Measurements from ENCODE around the gene TBX20. TPM values are rescaled to one million over a fixed set of nuclear protein-coding genes. Genes with fewer than 3 reads are reported as not detected.

The TBX20 gene
- total RNA-seq, 1 experiment from 2014 or later: not detected

GRCh38 chr7:35255443-35256255 lies 1.7 kb upstream of the TBX20 start:
- WGBS (ENCODE audit: extremely low coverage, insufficient read length, low lambda C conversion rate): no CpG with 5 or more reads among the region's 19 CpGs
- H2BK12ac ChIP-seq (ENCODE audit: insufficient read length, low read depth, low read length): no peak overlapping the region
- Mint-ChIP-seq H3K27ac (no peak overlapping the region), H3K9me3 (peaks cover 0 to 3% of the 10 kb centered on the region in 2 experiments; a peak in 1 of 5 replicates), H3K27me3 (ENCODE audit: low read depth) (peaks cover 99% of the 10 kb centered on the region), H3K4me3 (peak overlapping the region in 1 of 2 experiments; percentile 67; a peak in 2 of 5 replicates), H3K36me3 (ENCODE audit: insufficient read depth in 1 of 3, low read depth in 3 of 3) (no peaks in the 10 kb centered on the region), H3K4me1 (peaks cover 35 to 58% of the 10 kb centered on the region in 2 experiments)
- no peak for TF ChIP-seq CTCF (conservative IDR thresholded peaks at IDR 0.05)
- no peak overlapping the region for H2BK5ac ChIP-seq (ENCODE audit: insufficient read length, low read length)
- no peak overlapping the region for H3K18ac ChIP-seq (ENCODE audit: insufficient read length, low read depth, low read length)
- H3K27me3 ChIP-seq (ENCODE audit: insufficient read depth, low read length): peaks cover 97% of the 10 kb centered on the region
- no peak overlapping the region for H3K4me2 ChIP-seq (ENCODE audit: insufficient read depth, insufficient read length, low read length)
- no peak overlapping the region for H3K14ac ChIP-seq (ENCODE audit: insufficient read depth, low read length)
- no peak overlapping the region for H2BK20ac ChIP-seq (ENCODE audit: low read depth, low read length, poor library complexity, severe bottlenecking)
- H4K91ac ChIP-seq (ENCODE audit: insufficient read length, low read depth, low read length): no peak overlapping the region
- DNase-seq: peak; percentile 41
- H3K9me3 ChIP-seq (ENCODE audit: control insufficient read depth, low read depth, low read length): no peaks in the 10 kb centered on the region
- no peak overlapping the region for H2BK120ac ChIP-seq (ENCODE audit: low read depth, low read length, poor library complexity, severe bottlenecking)
- H4K20me1 ChIP-seq (ENCODE audit: control insufficient read depth, insufficient read depth, insufficient read length): no peaks in the 10 kb centered on the region
- H2BK15ac ChIP-seq (ENCODE audit: low read depth, low read length): no peak overlapping the region
- H2AK5ac ChIP-seq (ENCODE audit: insufficient read length, low read length): no peak overlapping the region
- no peak overlapping the region for H3K27ac ChIP-seq (ENCODE audit: insufficient read length, low read depth, low read length)
- no peak overlapping the region for H2AFZ ChIP-seq (ENCODE audit: low read length)
- H4K8ac ChIP-seq (replicated peaks; ENCODE audit: insufficient read length, low read depth, low read length): no peak overlapping the region
- no peak overlapping the region for H3K9ac ChIP-seq (ENCODE audit: extremely low read depth, insufficient read length, low read length)
- H3K23me2 ChIP-seq (ENCODE audit: insufficient read length, low read depth, low read length, poor library complexity, severe bottlenecking): peaks cover 19% of the 10 kb centered on the region
- H3K79me1 ChIP-seq (ENCODE audit: insufficient read depth, low read depth, low read length, poor library complexity, severe bottlenecking): no peaks in the 10 kb centered on the region
- no peak overlapping the region for H3K23ac ChIP-seq (ENCODE audit: insufficient read length, low read depth, low read length)
- H3K4me1 ChIP-seq (ENCODE audit: insufficient read depth, low read length): peaks cover 9% of the 10 kb centered on the region
- no peak overlapping the region for H4K5ac ChIP-seq (ENCODE audit: insufficient read length, low read depth, low read length)
- no peak overlapping the region for H3K56ac ChIP-seq (ENCODE audit: insufficient read length, low read depth, low read length)
- no peaks in the 10 kb centered on the region for H3K79me2 ChIP-seq (ENCODE audit: insufficient read depth, low read length)
- H3T11ph ChIP-seq (ENCODE audit: low read length): no peak overlapping the region
- H3K4ac ChIP-seq (ENCODE audit: low read depth, low read length): no peak overlapping the region
